ENCODE results near the gene PTBP3.

PTBP3 gene

GRCh38 chr9:112261133-112261532, 72.3 kb downstream of the PTBP3 start:
- no peak overlapping the region for H3K14ac ChIP-seq (ENCODE audit: low read length)
- H2BK15ac ChIP-seq (ENCODE audit: low read length), result no peak overlapping the region
- H2BK12ac ChIP-seq (ENCODE audit: low read length), result no peak overlapping the region
- no peak overlapping the region for H2AK5ac ChIP-seq (ENCODE audit: low read depth, low read length)
- DNase-seq (ENCODE audit: low spot score), result no peak
- H3K4me3 ChIP-seq (ENCODE audit: low read length in 2 of 2), result no peak overlapping the region
- H3K79me1 ChIP-seq (ENCODE audit: low read depth, low read length), result no peaks in the 10 kb centered on the region
- no peak overlapping the region for H3K9ac ChIP-seq (ENCODE audit: low read depth, low read length, poor library complexity)
- H3K4ac ChIP-seq (ENCODE audit: low read length), result no peak overlapping the region
- H2BK120ac ChIP-seq (ENCODE audit: low read depth, low read length), result no peak overlapping the region
- no peak overlapping the region for H3K4me2 ChIP-seq (ENCODE audit: insufficient read depth, low read length, poor library complexity, severe bottlenecking)
- H4K8ac ChIP-seq (ENCODE audit: low read depth, low read length), result no peak overlapping the region
- H3K27ac ChIP-seq (replicated peaks; ENCODE audit: low read length), result no peak overlapping the region
- H3K36me3 ChIP-seq (replicated peaks in 1 of 2; ENCODE audit: control insufficient read depth in 2 of 2, insufficient read depth in 2 of 2, low read length in 2 of 2), result peaks cover 0 to 33% of the 10 kb centered on the region in 2 donors
- no peak overlapping the region for H4K91ac ChIP-seq (ENCODE audit: low read depth, low read length, poor library complexity)
- WGBS, 2 donors (ENCODE audit: extremely low coverage in 2 of 2, insufficient read length in 2 of 2, insufficient replicate concordance in 1 of 2), result no CpG with 5 or more reads among the region's 5 CpGs
- H2BK5ac ChIP-seq (ENCODE audit: low read length), result no peak overlapping the region
- H3K27me3 ChIP-seq (ENCODE audit: control insufficient read depth in 3 of 3, insufficient read depth in 3 of 3, low read depth in 1 of 3, low read length in 3 of 3), result no peaks in the 10 kb centered on the region
- no peak overlapping the region for H2AFZ ChIP-seq (ENCODE audit: low read length)
- H3K23ac ChIP-seq (ENCODE audit: low read depth, low read length, poor library complexity), result no peak overlapping the region
- no peaks in the 10 kb centered on the region for H3K9me3 ChIP-seq (replicated peaks in 1 of 2; ENCODE audit: control insufficient read depth in 2 of 2, insufficient read depth in 1 of 2, low read depth in 1 of 2, low read length in 2 of 2)
- no peaks in the 10 kb centered on the region for H3K4me1 ChIP-seq (ENCODE audit: control insufficient read depth in 2 of 2, insufficient read depth in 1 of 2, low read depth in 1 of 2, low read length in 2 of 2)
- H3K18ac ChIP-seq (ENCODE audit: low read length), result no peak overlapping the region

GRCh38 chr9:112258106-112258505, 75.3 kb downstream of the PTBP3 start:
- no peaks in the 10 kb centered on the region for H3K9me3 ChIP-seq (replicated peaks in 1 of 2; ENCODE audit: control insufficient read depth in 2 of 2, insufficient read depth in 1 of 2, low read depth in 1 of 2, low read length in 2 of 2)

GRCh38 chr9:112252194-112252593, 81.2 kb downstream of the PTBP3 start:
- H4K8ac ChIP-seq (ENCODE audit: low read depth, low read length), result no peak overlapping the region
- H2BK120ac ChIP-seq (ENCODE audit: low read depth, low read length), result no peak overlapping the region
- no peak overlapping the region for H4K91ac ChIP-seq (ENCODE audit: low read depth, low read length, poor library complexity)
- no peak overlapping the region for H3K14ac ChIP-seq (ENCODE audit: low read length)
- no peak overlapping the region for H3K4me3 ChIP-seq (ENCODE audit: low read length in 2 of 2)
- H2BK15ac ChIP-seq (ENCODE audit: low read length), result no peak overlapping the region
- no peak overlapping the region for H3K27ac ChIP-seq (replicated peaks; ENCODE audit: low read length)
- no peak overlapping the region for H2AK5ac ChIP-seq (ENCODE audit: low read depth, low read length)
- H3K27me3 ChIP-seq (ENCODE audit: control insufficient read depth in 3 of 3, insufficient read depth in 3 of 3, low read depth in 1 of 3, low read length in 3 of 3), result no peaks in the 10 kb centered on the region
- no CpG with 5 or more reads among the region's 5 CpGs for WGBS, 2 donors (ENCODE audit: extremely low coverage in 2 of 2, insufficient read length in 2 of 2, insufficient replicate concordance in 1 of 2)
- H2BK5ac ChIP-seq (ENCODE audit: low read length), result no peak overlapping the region
- no peaks in the 10 kb centered on the region for H3K9me3 ChIP-seq (replicated peaks in 1 of 2; ENCODE audit: control insufficient read depth in 2 of 2, insufficient read depth in 1 of 2, low read depth in 1 of 2, low read length in 2 of 2)
- H2BK12ac ChIP-seq (ENCODE audit: low read length), result no peak overlapping the region
- H3K36me3 ChIP-seq (replicated peaks in 1 of 2; ENCODE audit: control insufficient read depth in 2 of 2, insufficient read depth in 2 of 2, low read length in 2 of 2), result peaks cover 2 to 29% of the 10 kb centered on the region in 2 donors
- H3K4me2 ChIP-seq (ENCODE audit: insufficient read depth, low read length, poor library complexity, severe bottlenecking), result no peak overlapping the region
- no peak overlapping the region for H3K9ac ChIP-seq (ENCODE audit: low read depth, low read length, poor library complexity)
- H3K4me1 ChIP-seq (ENCODE audit: control insufficient read depth in 2 of 2, insufficient read depth in 1 of 2, low read depth in 1 of 2, low read length in 2 of 2), result no peaks in the 10 kb centered on the region
- no peak overlapping the region for H3K4ac ChIP-seq (ENCODE audit: low read length)
- H3K23ac ChIP-seq (ENCODE audit: low read depth, low read length, poor library complexity), result no peak overlapping the region
- no peak overlapping the region for H3K18ac ChIP-seq (ENCODE audit: low read length)
- no peak overlapping the region for H2AFZ ChIP-seq (ENCODE audit: low read length)
- no peak for DNase-seq (ENCODE audit: low spot score)
- no peaks in the 10 kb centered on the region for H3K79me1 ChIP-seq (ENCODE audit: low read depth, low read length)

More at GRCh38 chr9:112258106-112258505, 75.3 kb downstream of the PTBP3 start:
- H3K4me2 ChIP-seq (ENCODE audit: insufficient read depth, low read length, poor library complexity, severe bottlenecking), result no peak overlapping the region
- peaks cover 0 to 26% of the 10 kb centered on the region in 2 donors for H3K36me3 ChIP-seq (replicated peaks in 1 of 2; ENCODE audit: control insufficient read depth in 2 of 2, insufficient read depth in 2 of 2, low read length in 2 of 2)
- no peak overlapping the region for H3K4me3 ChIP-seq (ENCODE audit: low read length in 2 of 2)
- no peak overlapping the region for H2BK12ac ChIP-seq (ENCODE audit: low read length)
- DNase-seq (ENCODE audit: low spot score), result no peak
- H4K91ac ChIP-seq (ENCODE audit: low read depth, low read length, poor library complexity), result no peak overlapping the region
- no peaks in the 10 kb centered on the region for H3K27me3 ChIP-seq (ENCODE audit: control insufficient read depth in 3 of 3, insufficient read depth in 3 of 3, low read depth in 1 of 3, low read length in 3 of 3)
- no peak overlapping the region for H3K27ac ChIP-seq (replicated peaks; ENCODE audit: low read length)
- H3K4ac ChIP-seq (ENCODE audit: low read length), result no peak overlapping the region
- WGBS, 2 donors (ENCODE audit: extremely low coverage in 2 of 2, insufficient read length in 2 of 2, insufficient replicate concordance in 1 of 2), result no CpG with 5 or more reads among the region's 2 CpGs
- no peak overlapping the region for H3K9ac ChIP-seq (ENCODE audit: low read depth, low read length, poor library complexity)
- no peaks in the 10 kb centered on the region for H3K79me1 ChIP-seq (ENCODE audit: low read depth, low read length)
- H2BK15ac ChIP-seq (ENCODE audit: low read length), result no peak overlapping the region
- no peak overlapping the region for H2BK120ac ChIP-seq (ENCODE audit: low read depth, low read length)
- H3K23ac ChIP-seq (ENCODE audit: low read depth, low read length, poor library complexity), result no peak overlapping the region
- no peak overlapping the region for H3K14ac ChIP-seq (ENCODE audit: low read length)
- H3K18ac ChIP-seq (ENCODE audit: low read length), result no peak overlapping the region
- H2AK5ac ChIP-seq (ENCODE audit: low read depth, low read length), result no peak overlapping the region
- H2BK5ac ChIP-seq (ENCODE audit: low read length), result no peak overlapping the region
- no peak overlapping the region for H2AFZ ChIP-seq (ENCODE audit: low read length)
- no peaks in the 10 kb centered on the region for H3K4me1 ChIP-seq (ENCODE audit: control insufficient read depth in 2 of 2, insufficient read depth in 1 of 2, low read depth in 1 of 2, low read length in 2 of 2)
- no peak overlapping the region for H4K8ac ChIP-seq (ENCODE audit: low read depth, low read length)

GRCh38 chr9:112249277-112249676, 84.1 kb downstream of the PTBP3 start:
- no peaks in the 10 kb centered on the region for H3K27me3 ChIP-seq (ENCODE audit: control insufficient read depth in 3 of 3, insufficient read depth in 3 of 3, low read depth in 1 of 3, low read length in 3 of 3)
- no peaks in the 10 kb centered on the region for H3K9me3 ChIP-seq (replicated peaks in 1 of 2; ENCODE audit: control insufficient read depth in 2 of 2, insufficient read depth in 1 of 2, low read depth in 1 of 2, low read length in 2 of 2)
- H3K9ac ChIP-seq (ENCODE audit: low read depth, low read length, poor library complexity), result no peak overlapping the region
- no peak overlapping the region for H2BK12ac ChIP-seq (ENCODE audit: low read length)
- H3K18ac ChIP-seq (ENCODE audit: low read length), result no peak overlapping the region
- DNase-seq (ENCODE audit: low spot score), result no peak
- H2AK5ac ChIP-seq (ENCODE audit: low read depth, low read length), result no peak overlapping the region
- H3K4me2 ChIP-seq (ENCODE audit: insufficient read depth, low read length, poor library complexity, severe bottlenecking), result no peak overlapping the region
- H2BK5ac ChIP-seq (ENCODE audit: low read length), result no peak overlapping the region
- no peak overlapping the region for H4K8ac ChIP-seq (ENCODE audit: low read depth, low read length)
- WGBS, 2 donors (ENCODE audit: extremely low coverage in 2 of 2, insufficient read length in 2 of 2, insufficient replicate concordance in 1 of 2), result no CpG with 5 or more reads among the region's 1 CpG
- no peak overlapping the region for H2AFZ ChIP-seq (ENCODE audit: low read length)
- H3K36me3 ChIP-seq (replicated peaks in 1 of 2; ENCODE audit: control insufficient read depth in 2 of 2, insufficient read depth in 2 of 2, low read length in 2 of 2), result peaks cover 2 to 42% of the 10 kb centered on the region in 2 donors
- no peak overlapping the region for H3K4ac ChIP-seq (ENCODE audit: low read length)
- H4K91ac ChIP-seq (ENCODE audit: low read depth, low read length, poor library complexity), result no peak overlapping the region
- no peak overlapping the region for H3K27ac ChIP-seq (replicated peaks; ENCODE audit: low read length)
- no peak overlapping the region for H3K23ac ChIP-seq (ENCODE audit: low read depth, low read length, poor library complexity)
- H3K79me1 ChIP-seq (ENCODE audit: low read depth, low read length), result no peaks in the 10 kb centered on the region
- H3K4me1 ChIP-seq (ENCODE audit: control insufficient read depth in 2 of 2, insufficient read depth in 1 of 2, low read depth in 1 of 2, low read length in 2 of 2), result no peaks in the 10 kb centered on the region
- H3K14ac ChIP-seq (ENCODE audit: low read length), result no peak overlapping the region
- no peak overlapping the region for H2BK120ac ChIP-seq (ENCODE audit: low read depth, low read length)
- H3K4me3 ChIP-seq (ENCODE audit: low read length in 2 of 2), result no peak overlapping the region
- no peak overlapping the region for H2BK15ac ChIP-seq (ENCODE audit: low read length)
